ENCODE data around the gene NR1I2.

NR1I2 gene

GRCh38 chr3:119781330-119782198 lies at the start of gene NR1I2:
TSS of gene NR1I2 (plus strand) at chr3:119782101.
- no peak for DNase-seq

GRCh38 chr3:119733812-119734211 lies 48.1 kb upstream of the NR1I2 start:
- DNase-seq: no peak

DNA sequence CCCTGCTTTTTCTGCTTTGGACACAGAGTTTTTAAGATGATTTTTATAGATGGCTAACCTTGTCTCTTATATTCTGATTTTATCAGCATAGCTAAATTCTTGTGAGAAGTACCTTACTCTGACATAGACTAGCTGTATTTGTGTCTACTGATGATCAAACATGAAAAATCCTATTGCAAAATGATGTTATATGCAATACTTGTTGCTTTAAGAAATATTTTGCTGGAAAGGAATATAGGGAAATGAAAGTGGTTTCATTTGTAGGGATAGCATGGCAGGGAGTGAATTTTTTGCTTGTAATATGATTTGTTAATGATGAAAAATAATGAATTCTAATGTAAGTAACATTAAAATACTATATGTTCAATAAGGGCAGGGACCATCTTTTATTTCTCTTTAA lies 43.2 kb upstream of the NR1I2 start:
- no peak for DNase-seq

- no peak for DNase-seq
Measured at GRCh38 chr3:119741657-119742590, 40.0 kb upstream of the NR1I2 start.

DNA sequence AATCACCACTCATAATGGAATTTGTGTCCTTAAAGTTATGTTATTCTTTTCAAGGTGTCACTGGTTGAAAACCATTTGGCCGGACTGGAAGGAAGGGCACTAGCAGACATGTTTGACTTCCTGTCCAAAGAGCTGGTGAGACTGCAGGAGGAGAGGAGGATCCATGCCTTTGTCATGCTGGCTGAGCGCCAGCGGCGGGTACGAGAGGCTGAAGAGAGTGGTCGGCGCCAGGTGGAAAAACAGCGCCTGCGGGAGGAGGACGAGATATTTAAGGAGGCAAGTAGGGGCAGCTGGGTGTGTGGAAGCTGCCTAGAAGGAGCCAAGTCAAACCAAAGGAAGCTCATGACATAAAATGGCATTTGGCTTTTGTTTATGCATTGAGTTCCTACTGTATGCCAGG lies 38.0 kb upstream of the NR1I2 start:
- DNase-seq: no peak

- DNase-seq: no peak
Measured at GRCh38 chr3:119745942-119746341, 36.0 kb upstream of the NR1I2 start.

DNA sequence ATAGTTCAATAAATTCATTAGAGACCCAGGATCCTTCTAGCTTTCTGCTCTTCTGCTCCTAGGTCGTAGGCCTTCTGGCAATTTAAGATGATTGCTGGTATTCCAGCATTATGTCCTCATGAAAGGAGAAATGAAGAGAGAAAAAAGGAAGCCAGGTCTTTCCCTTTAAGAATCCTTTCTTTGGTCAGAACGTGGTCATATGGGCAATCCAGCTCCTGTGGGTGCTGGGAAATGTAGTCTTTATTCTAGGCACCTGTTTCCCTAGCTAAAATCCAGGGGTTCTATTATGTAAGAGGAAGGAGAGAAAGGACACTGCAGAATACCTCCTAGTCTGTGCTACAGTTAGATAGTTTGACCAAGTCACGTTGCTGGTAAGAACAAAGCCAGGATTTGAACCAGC lies 35.5 kb upstream of the NR1I2 start:
- no peak for DNase-seq

GRCh38 chr3:119747357-119747756 lies 34.5 kb upstream of the NR1I2 start:
- no peak for DNase-seq

- DNase-seq: no peak
Measured at GRCh38 chr3:119748991-119749390, 32.9 kb upstream of the NR1I2 start.

DNA sequence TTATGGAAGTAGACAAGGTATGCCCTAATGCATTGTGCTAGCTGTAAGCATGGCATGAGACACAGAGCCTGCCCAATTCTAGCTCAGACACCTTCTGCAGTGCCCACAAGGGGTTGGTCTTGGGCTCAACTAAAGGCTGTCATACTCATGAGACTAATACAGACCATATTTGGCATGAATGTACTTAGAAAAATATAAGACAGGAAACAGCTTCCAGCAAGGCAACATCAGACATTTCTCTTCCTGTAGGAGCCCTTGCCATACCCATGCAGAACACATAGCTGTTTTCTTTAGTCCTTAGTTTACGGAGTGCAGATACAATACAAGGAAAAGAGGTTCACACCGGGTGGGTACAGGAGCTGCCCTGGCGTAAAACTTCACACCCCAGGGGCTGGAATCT lies 30.5 kb upstream of the NR1I2 start:
- DNase-seq: no peak

- DNase-seq: no peak
Measured at GRCh38 chr3:119759962-119760361, 21.9 kb upstream of the NR1I2 start.

- DNase-seq: no peak
Measured at GRCh38 chr3:119762876-119763275, 19.0 kb upstream of the NR1I2 start.

- no peak for DNase-seq
Measured at GRCh38 chr3:119763466-119763865, 18.4 kb upstream of the NR1I2 start.

DNA sequence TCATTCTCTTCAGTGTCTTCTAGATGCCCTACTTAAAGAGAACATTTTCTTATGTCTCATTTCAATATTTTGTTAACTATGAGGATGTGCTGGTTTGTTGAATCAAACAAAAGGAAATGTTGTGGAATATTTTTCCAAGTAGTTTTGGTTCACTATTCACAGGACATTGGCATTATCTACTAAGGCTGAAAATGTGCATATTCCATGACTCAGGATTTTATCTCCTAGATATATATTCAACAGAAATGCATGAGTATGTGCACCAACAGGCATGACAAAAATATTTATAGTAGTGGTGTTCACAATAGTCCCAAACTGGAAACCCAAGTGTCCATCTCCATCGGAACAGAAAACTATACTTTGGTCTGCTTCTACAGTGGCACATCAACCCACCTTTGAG lies 16.7 kb upstream of the NR1I2 start:
- no peak for DNase-seq

- DNase-seq: no peak
Measured at GRCh38 chr3:119767936-119768601, 13.8 kb upstream of the NR1I2 start.

- no peak for DNase-seq
Measured at GRCh38 chr3:119768668-119769393, 13.1 kb upstream of the NR1I2 start.

DNA sequence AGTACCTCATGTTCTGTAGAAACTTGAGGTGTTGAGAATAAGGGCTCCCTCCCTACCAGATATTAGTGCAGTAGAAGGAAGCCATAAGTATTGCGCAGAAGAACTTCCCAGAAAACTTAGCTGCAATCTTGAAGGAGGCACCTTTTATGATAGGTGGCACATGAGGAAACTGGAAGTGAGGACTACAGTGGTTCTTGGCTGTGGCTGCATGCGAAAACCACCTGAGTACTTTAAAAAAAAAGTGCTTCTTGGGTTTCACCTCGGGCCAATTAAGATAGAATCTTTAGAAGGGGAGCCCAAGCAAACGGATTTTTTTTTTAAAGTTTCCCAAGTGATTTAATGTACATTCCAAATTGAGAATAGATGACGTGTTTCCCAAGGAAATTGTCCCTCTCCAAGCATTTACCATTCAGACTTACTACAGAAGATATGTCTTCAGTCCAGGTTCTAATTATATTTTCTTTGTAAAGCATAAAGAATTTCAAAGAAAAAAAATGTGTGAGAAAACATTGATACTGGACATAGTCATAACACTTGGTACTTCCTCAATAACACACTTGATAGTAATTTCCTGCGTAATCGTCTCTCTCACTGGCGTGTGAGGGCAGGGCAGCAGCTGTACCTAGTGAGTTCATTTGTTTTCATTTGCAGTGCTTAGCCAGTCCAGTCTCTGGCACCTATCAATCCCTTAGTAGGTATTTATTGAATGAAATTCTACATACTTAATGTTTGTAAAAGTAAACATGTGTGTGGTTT lies 12.3 kb upstream of the NR1I2 start:
- no peak for DNase-seq

DNA sequence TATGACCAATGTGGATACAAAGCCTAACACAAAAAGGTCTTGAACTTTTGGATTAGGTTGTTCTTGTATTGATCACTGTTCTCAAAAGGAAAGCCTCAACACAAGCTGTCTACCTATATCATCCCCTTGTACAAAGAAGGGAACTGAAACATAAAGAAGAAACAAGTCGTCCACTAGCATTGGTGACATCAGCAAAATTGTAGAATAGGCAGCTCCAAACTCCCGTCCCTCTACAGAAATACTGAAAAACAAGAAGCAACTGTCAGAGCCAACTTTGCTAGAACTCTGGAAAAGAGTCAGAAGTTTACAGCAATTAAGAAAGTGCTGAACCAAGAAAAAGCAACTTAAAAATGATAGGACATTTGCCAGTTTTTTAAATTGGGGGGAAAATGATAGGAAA lies 7.5 kb upstream of the NR1I2 start:
- no peak for DNase-seq

- DNase-seq: no peak
Measured at GRCh38 chr3:119776304-119776703, 5.6 kb upstream of the NR1I2 start.

- DNase-seq: no peak
Measured at GRCh38 chr3:119778176-119778575, 3.7 kb upstream of the NR1I2 start.

DNA sequence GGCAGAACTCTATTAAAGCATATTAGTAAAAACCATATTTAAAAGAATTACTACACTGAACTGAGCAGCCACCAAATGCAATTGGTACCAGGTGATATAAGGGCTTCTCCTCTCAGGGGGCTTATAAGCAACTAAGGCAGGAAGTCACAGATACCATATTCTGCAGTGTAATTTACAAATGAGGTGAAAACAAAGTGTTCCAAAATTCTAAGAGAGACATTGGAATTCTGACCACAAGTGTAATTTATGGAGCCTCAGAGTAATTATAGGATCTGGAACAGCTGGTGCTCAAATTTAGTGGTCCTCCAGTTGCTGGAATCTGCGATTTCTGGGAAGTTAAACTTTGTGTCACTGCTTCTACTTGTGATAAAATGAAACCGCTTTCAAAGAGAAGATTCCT lies 3.1 kb upstream of the NR1I2 start:
- no peak for DNase-seq

Measured in CD4-positive, alpha-beta T cell treated with Interleukin-21 for 1 hour (primary cell).